PC-9 (cell line): Measurements from ENCODE around the gene RAPGEF6. TPM values are rescaled to one million over a fixed set of nuclear protein-coding genes. Genes with fewer than 3 reads are reported as not detected.
A peak's percentile ranks its signal among the peaks of the same experiment; 100 is the strongest.

ENCODE experiments used
- Bru-seq: library from RNA; stranded (reverse); fragments of 400-500 nt; gene quantifications from one replicate; lab custom pipeline; 2021; lab: Mats Ljungman, UMichigan
- BruChase-seq, 2 experiments: library from RNA; stranded (reverse); fragments of 400-500 nt; gene quantifications; one replicate each; lab custom pipeline; 2021; lab: Mats Ljungman, UMichigan
- BruUV-seq: library from RNA; stranded (reverse); fragments of 400-500 nt; replicated peaks from 2 replicates; lab custom pipeline; 2021; lab: Mats Ljungman, UMichigan
- CTCF ChIA-PET: fragments of 300-600 bp; sonication (Branson Sonifier 250); formaldehyde crosslinking; loops from one replicate; lab custom pipeline; 2022; ENCODE audit warnings: antibody characterized with exemption; lab: Charles Lee
- POLR2A ChIA-PET: fragments of 300-600 bp; sonication (Branson Sonifier 250); formaldehyde crosslinking; loops from one replicate; lab custom pipeline; 2022; ENCODE audit warnings: antibody characterized with exemption; ENCODE audit not compliant: unreplicated experiment; lab: Charles Lee
- DNase-seq, 2 experiments: peaks; one replicate each; pipeline versions ENCODE4 v3.0.0 to v3.0.0-alpha.2; 2015 to 2022; ENCODE audit warnings: mixed read lengths in 1 of 2
- H2AFZ ChIP-seq: fragments of 200-600 bp; sonication (generic); 2 replicates; pipeline ENCODE4 v1.8.1; 2017; ENCODE audit warnings: antibody characterized with exemption
- H3F3A ChIP-seq: fragments of 200-600 bp; sonication (generic); 2 replicates; pipeline ENCODE4 v1.8.1; 2017; ENCODE audit warnings: antibody characterized with exemption, mild to moderate bottlenecking, low read depth; ENCODE audit not compliant: insufficient read depth
- H3K27ac ChIP-seq: fragments of 200-600 bp; sonication (generic); 2 replicates; pipeline ENCODE4 v1.6.1; 2016; ENCODE audit warnings: mixed run types
- H3K27me3 ChIP-seq: fragments of 200-600 bp; sonication (generic); 2 replicates; pipeline ENCODE4 v1.6.1; 2016; ENCODE audit warnings: low read depth, mixed run types; ENCODE audit not compliant: insufficient read depth
- H3K36me3 ChIP-seq: fragments of 200-600 bp; sonication (generic); 2 replicates; pipeline ENCODE4 v1.6.1; 2016; ENCODE audit warnings: low read depth, mixed run types
- H3K4me1 ChIP-seq: fragments of 200-600 bp; sonication (generic); replicated peaks from 2 replicates; pipeline ENCODE4 v1.6.1; 2016; ENCODE audit warnings: mixed run types; ENCODE audit not compliant: insufficient read depth
- H3K4me2 ChIP-seq: fragments of 200-600 bp; sonication (generic); 2 replicates; pipeline ENCODE4 v1.6.1; 2017; ENCODE audit warnings: mixed run types
- H3K4me3 ChIP-seq: fragments of 200-600 bp; sonication (generic); 2 replicates; pipeline ENCODE4 v1.6.1; 2016; ENCODE audit warnings: mixed run types
- H3K79me2 ChIP-seq: fragments of 200-600 bp; sonication (generic); 2 replicates; pipeline ENCODE4 v1.6.1; 2017; ENCODE audit warnings: low read depth, mixed run types
- H3K9me2 ChIP-seq: fragments of 200-600 bp; sonication (generic); 2 replicates; pipeline ENCODE4 v1.8.1; 2017; ENCODE audit warnings: mild to moderate bottlenecking; ENCODE audit not compliant: insufficient read depth
- H3K9me3 ChIP-seq: fragments of 200-600 bp; sonication (generic); 2 replicates; pipeline ENCODE4 v1.8.1; 2016; ENCODE audit warnings: low read depth; ENCODE audit not compliant: insufficient read depth
- H4K20me1 ChIP-seq: fragments of 200-600 bp; sonication (generic); 2 replicates; pipeline ENCODE4 v1.8.1; 2017; ENCODE audit not compliant: insufficient read depth
- EZH2 ChIP-seq: fragments of 200-600 bp; sonication (generic); IDR thresholded peaks from 2 replicates; pipeline ENCODE4 v1.8.0; 2017; ENCODE audit warnings: antibody characterized with exemption, low read depth
- intact Hi-C: fragments of 100-400 bp; cut with micrococcal nuclease; formaldehyde crosslinking; loops from one replicate; pipeline ENCODE4 v1.10.0; 2022; ENCODE audit not compliant: unreplicated experiment
- long read RNA-seq: library from polyadenylated mRNA; stranded (forward); transcript quantifications from one replicate; pipeline ENCODE4 v2.0.0, GENCODE V29; 2022
- total RNA-seq: library from RNA; stranded (reverse); gene quantifications from 2 replicates; pipeline ENCODE4 v1.2.3, GENCODE V29; 2021
- TF ChIP-seq, protein P1 (sequence below): fragments of 200-600 bp; sonication (generic); conservative IDR thresholded peaks from 2 replicates; pipeline ENCODE4 v1.6.1; 2017; ENCODE audit warnings: mixed run types, antibody characterized with exemption, mild to moderate bottlenecking, moderate library complexity

Gene RAPGEF6, protein sequence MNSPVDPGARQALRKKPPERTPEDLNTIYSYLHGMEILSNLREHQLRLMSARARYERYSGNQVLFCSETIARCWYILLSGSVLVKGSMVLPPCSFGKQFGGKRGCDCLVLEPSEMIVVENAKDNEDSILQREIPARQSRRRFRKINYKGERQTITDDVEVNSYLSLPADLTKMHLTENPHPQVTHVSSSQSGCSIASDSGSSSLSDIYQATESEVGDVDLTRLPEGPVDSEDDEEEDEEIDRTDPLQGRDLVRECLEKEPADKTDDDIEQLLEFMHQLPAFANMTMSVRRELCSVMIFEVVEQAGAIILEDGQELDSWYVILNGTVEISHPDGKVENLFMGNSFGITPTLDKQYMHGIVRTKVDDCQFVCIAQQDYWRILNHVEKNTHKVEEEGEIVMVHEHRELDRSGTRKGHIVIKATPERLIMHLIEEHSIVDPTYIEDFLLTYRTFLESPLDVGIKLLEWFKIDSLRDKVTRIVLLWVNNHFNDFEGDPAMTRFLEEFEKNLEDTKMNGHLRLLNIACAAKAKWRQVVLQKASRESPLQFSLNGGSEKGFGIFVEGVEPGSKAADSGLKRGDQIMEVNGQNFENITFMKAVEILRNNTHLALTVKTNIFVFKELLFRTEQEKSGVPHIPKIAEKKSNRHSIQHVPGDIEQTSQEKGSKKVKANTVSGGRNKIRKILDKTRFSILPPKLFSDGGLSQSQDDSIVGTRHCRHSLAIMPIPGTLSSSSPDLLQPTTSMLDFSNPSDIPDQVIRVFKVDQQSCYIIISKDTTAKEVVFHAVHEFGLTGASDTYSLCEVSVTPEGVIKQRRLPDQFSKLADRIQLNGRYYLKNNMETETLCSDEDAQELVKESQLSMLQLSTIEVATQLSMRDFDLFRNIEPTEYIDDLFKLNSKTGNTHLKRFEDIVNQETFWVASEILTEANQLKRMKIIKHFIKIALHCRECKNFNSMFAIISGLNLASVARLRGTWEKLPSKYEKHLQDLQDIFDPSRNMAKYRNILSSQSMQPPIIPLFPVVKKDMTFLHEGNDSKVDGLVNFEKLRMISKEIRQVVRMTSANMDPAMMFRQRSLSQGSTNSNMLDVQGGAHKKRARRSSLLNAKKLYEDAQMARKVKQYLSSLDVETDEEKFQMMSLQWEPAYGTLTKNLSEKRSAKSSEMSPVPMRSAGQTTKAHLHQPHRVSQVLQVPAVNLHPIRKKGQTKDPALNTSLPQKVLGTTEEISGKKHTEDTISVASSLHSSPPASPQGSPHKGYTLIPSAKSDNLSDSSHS (N-terminal part only)
- total RNA-seq (17.1 and 21.9 TPM in 2 replicates), Bru-seq, nascent RNA (percentile 85 among the genes with signal in this experiment), BruChase-seq, experiment 1, labeled RNA remaining after a 2-hour chase (percentile 96 among the genes with signal in this experiment), BruChase-seq, experiment 2, labeled RNA remaining after a 6-hour chase (percentile 92 among the genes with signal in this experiment)
- long read RNA-seq, partial matches to known transcripts, result 2 of 2 reads
- long read RNA-seq, other reads (novel, unspliced or antisense), result 0 of 2 reads

DNA sequence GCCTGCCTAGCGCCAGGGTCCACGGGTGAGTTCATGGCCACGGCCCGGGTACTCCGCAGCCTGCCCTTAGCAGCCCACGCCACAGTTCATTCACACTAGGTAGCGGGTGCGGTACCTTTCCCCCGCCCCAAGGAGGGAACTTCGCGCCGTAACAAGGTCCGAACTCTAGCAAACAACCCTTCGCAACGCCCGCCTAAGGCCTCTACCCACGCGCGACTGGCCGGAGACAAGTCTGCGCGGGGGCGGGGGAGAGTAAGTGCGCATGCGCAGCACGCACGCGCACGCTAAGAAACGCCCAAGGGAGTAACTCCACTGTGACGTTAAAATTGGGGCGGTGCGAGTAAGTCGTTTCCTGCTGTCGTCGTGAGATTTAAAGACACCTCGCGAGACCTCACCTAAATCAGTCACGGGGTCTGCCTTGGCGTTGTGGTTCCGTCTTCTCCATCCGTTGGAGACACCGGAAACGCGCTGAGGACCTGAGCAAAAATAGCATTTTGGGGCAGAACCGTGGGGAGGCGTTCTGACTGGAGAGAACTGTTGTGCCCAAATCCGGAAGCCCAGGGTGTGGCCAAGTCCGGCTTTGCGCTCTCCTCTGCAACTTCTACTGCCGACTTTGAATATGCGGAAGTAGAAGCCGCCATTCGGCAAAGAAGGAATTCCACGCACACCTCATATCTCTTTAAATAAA is at the start of gene RAPGEF6:
TSS of gene RAPGEF6 (minus strand) at position 234 of the 688 bp plus-strand sequence. CDS start at position 35, 199 bp downstream.
- Histone ChIP-seq H3K4me3 (peak within 1 kb of the TSS; percentile 66), H3K9me3 (no peaks in the 10 kb centered on the region), H3K27me3 (no peaks in the 10 kb centered on the region), H2AFZ (peak within 1 kb of the TSS; percentile 90), H3F3A (peaks cover 19% of the 10 kb centered on the region), H3K4me2 (peak within 1 kb of the TSS; percentile 95), H4K20me1 (peaks cover 7% of the 10 kb centered on the region; the same call in 1 of the 2 replicates), H3K79me2 (peaks cover 49% of the 10 kb centered on the region), H3K9me2 (no peaks in the 10 kb centered on the region), H3K27ac (peak within 1 kb of the TSS; percentile 96), H3K36me3 (no peaks in the 10 kb centered on the region), H3K4me1 (peaks cover 38% of the 10 kb centered on the region)
- no TSS peak for BruUV-seq
- intact Hi-C loops, result loop anchor here (2.0 to 10.0 kb wide), 2 partner anchors 24 to 470 kb away; partner anchors contain the start of gene HINT1
- POLR2A ChIA-PET, result interaction anchor here (0.5 kb wide), 1 partner anchor 12 kb away, joined by 7 read pairs; no protein-coding TSS in a partner anchor
- CTCF ChIA-PET, result interaction anchor here (0.7 kb wide), 1 partner anchor 555 kb away, joined by 3 read pairs; no protein-coding TSS in a partner anchor
- TF ChIP-seq, protein P1, sequence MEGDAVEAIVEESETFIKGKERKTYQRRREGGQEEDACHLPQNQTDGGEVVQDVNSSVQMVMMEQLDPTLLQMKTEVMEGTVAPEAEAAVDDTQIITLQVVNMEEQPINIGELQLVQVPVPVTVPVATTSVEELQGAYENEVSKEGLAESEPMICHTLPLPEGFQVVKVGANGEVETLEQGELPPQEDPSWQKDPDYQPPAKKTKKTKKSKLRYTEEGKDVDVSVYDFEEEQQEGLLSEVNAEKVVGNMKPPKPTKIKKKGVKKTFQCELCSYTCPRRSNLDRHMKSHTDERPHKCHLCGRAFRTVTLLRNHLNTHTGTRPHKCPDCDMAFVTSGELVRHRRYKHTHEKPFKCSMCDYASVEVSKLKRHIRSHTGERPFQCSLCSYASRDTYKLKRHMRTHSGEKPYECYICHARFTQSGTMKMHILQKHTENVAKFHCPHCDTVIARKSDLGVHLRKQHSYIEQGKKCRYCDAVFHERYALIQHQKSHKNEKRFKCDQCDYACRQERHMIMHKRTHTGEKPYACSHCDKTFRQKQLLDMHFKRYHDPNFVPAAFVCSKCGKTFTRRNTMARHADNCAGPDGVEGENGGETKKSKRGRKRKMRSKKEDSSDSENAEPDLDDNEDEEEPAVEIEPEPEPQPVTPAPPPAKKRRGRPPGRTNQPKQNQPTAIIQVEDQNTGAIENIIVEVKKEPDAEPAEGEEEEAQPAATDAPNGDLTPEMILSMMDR, result no peak
- no peak for TF ChIP-seq EZH2
- DNase-seq, result peak; percentile 93 to 99

DNA sequence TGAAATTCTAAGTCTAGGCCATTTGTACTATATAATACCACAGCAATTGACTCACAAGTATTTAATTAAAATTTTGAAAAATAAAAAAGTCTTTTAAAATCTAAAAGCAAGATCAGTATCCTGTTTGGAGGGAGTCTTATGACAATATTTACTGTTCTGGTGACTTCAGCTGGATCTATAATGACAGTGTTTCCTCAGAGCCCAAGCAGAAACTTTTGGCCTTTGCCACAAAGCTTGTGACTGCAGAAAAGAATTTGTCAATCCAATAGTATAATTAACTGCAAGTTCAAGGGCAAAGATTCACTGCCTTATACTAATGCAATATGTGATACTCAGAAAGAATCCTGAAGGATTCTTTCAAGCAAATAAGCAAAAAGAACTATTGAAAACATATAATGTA is 49.6 kb upstream of the RAPGEF6 start:
- Histone ChIP-seq H3K4me2 (no peak overlapping the region), H2AFZ (no peak overlapping the region), H3K4me3 (no peak overlapping the region), H3K27me3 (no peaks in the 10 kb centered on the region), H3K4me1 (no peaks in the 10 kb centered on the region), H3K9me2 (no peaks in the 10 kb centered on the region; the same call in 1 of the 2 replicates), H3K27ac (no peak overlapping the region), H3F3A (peaks cover 4% of the 10 kb centered on the region; the same call in 1 of the 2 replicates), H3K36me3 (0 out of 2 replicates have a peak, but pooled peaks cover 3% of the 10 kb centered on the region), H3K79me2 (no peaks in the 10 kb centered on the region), H4K20me1 (no peaks in the 10 kb centered on the region), H3K9me3 (no peaks in the 10 kb centered on the region)
- ChIA-PET POLR2A (no interaction called here), CTCF (no interaction called here)
- TF ChIP-seq, protein P1, result no peak
- TF ChIP-seq EZH2, result no peak
- no TSS peak for BruUV-seq
- DNase-seq, result no peak
- intact Hi-C loops, result loop anchor here (10.0 kb wide), 1 partner anchor 100 kb away; no protein-coding TSS in a partner anchor
